ENCODE measurements around the gene STK24. TPM values are rescaled to one million over a fixed set of nuclear protein-coding genes. Genes with fewer than 3 reads are reported as not detected.

The STK24 gene
- total and polyA plus RNA-seq, 4 donors, result 42.7 to 56.1 (median 52.2) TPM

- no peaks in the 10 kb centered on the region for H3K4me1 ChIP-seq (ENCODE audit: control insufficient read depth, insufficient read depth, low read length)
- H3K9me3 ChIP-seq (ENCODE audit: control insufficient read depth, insufficient read depth, low read length), result peaks cover 3% of the 10 kb centered on the region
- H3K27me3 ChIP-seq (ENCODE audit: control insufficient read depth, insufficient read depth, low read length), result no peaks in the 10 kb centered on the region
- H3K27ac ChIP-seq (ENCODE audit: low read depth, low read length), result no peak overlapping the region
- 42% methylated on average over 4 of the region's 5 CpGs for WGBS (ENCODE audit: insufficient coverage)
- H3K36me3 ChIP-seq (ENCODE audit: control insufficient read depth, insufficient read depth, low read length), result no peaks in the 10 kb centered on the region
- no peak for DNase-seq (ENCODE audit: low read depth in 4 of 6, low spot score in 6 of 6)
- no peak overlapping the region for H3K4me3 ChIP-seq (ENCODE audit: low read depth, low read length)
These were observed 8.5 kb upstream of the STK24 start for GRCh38 chr13:98585398-98585754.

GRCh38 chr13:98584668-98585397, 7.9 kb upstream of the STK24 start:
- Histone ChIP-seq H3K4me3 (ENCODE audit: low read depth, low read length) (no peak overlapping the region), H3K4me1 (ENCODE audit: control insufficient read depth, insufficient read depth, low read length) (no peaks in the 10 kb centered on the region), H3K36me3 (ENCODE audit: control insufficient read depth, insufficient read depth, low read length) (no peaks in the 10 kb centered on the region), H3K27ac (ENCODE audit: low read depth, low read length) (no peak overlapping the region), H3K27me3 (ENCODE audit: control insufficient read depth, insufficient read depth, low read length) (no peaks in the 10 kb centered on the region), H3K9me3 (ENCODE audit: control insufficient read depth, insufficient read depth, low read length) (no peaks in the 10 kb centered on the region)
- WGBS (ENCODE audit: insufficient coverage), result 44% methylated on average over 3 of the region's 4 CpGs
- DNase-seq (ENCODE audit: low read depth in 4 of 6, low spot score in 6 of 6), result peak in 2 of 6 donors; percentile 42 to 55

GRCh38 chr13:98582947-98583346, 6.0 kb upstream of the STK24 start:
- DNase-seq (ENCODE audit: low read depth in 4 of 6, low spot score in 6 of 6), result no peak
- Histone ChIP-seq H3K27ac (ENCODE audit: low read depth, low read length) (no peak overlapping the region), H3K4me1 (ENCODE audit: control insufficient read depth, insufficient read depth, low read length) (peaks cover 2% of the 10 kb centered on the region), H3K27me3 (ENCODE audit: control insufficient read depth, insufficient read depth, low read length) (no peaks in the 10 kb centered on the region), H3K9me3 (ENCODE audit: control insufficient read depth, insufficient read depth, low read length) (no peaks in the 10 kb centered on the region), H3K36me3 (ENCODE audit: control insufficient read depth, insufficient read depth, low read length) (no peaks in the 10 kb centered on the region), H3K4me3 (ENCODE audit: low read depth, low read length) (no peak overlapping the region)
- WGBS (ENCODE audit: insufficient coverage), result 96% methylated on average over 5 of the region's 6 CpGs

- H3K4me3 ChIP-seq (ENCODE audit: low read depth, low read length), result no peak overlapping the region
- no peak overlapping the region for H3K27ac ChIP-seq (ENCODE audit: low read depth, low read length)
- peak in 2 of 6 donors; percentile 34 to 51 for DNase-seq (ENCODE audit: low read depth in 4 of 6, low spot score in 6 of 6)
These were observed 5.2 kb upstream of the STK24 start for GRCh38 chr13:98581971-98582702.

GRCh38 chr13:98581381-98581780, 4.5 kb upstream of the STK24 start:
- H3K4me3 ChIP-seq (ENCODE audit: low read depth, low read length), result no peak overlapping the region
- H3K27ac ChIP-seq (ENCODE audit: low read depth, low read length), result no peak overlapping the region
- WGBS (ENCODE audit: insufficient coverage), result 90% methylated on average over 2 of the region's 2 CpGs
- no peaks in the 10 kb centered on the region for H3K9me3 ChIP-seq (ENCODE audit: control insufficient read depth, insufficient read depth, low read length)
- H3K4me1 ChIP-seq (ENCODE audit: control insufficient read depth, insufficient read depth, low read length), result peaks cover 7% of the 10 kb centered on the region
- no peak for DNase-seq (ENCODE audit: low read depth in 4 of 6, low spot score in 6 of 6)
- no peaks in the 10 kb centered on the region for H3K27me3 ChIP-seq (ENCODE audit: control insufficient read depth, insufficient read depth, low read length)
- H3K36me3 ChIP-seq (ENCODE audit: control insufficient read depth, insufficient read depth, low read length), result no peaks in the 10 kb centered on the region

More at GRCh38 chr13:98581971-98582702, 5.2 kb upstream of the STK24 start:
- Histone ChIP-seq H3K4me1 (ENCODE audit: control insufficient read depth, insufficient read depth, low read length) (peaks cover 7% of the 10 kb centered on the region), H3K9me3 (ENCODE audit: control insufficient read depth, insufficient read depth, low read length) (no peaks in the 10 kb centered on the region), H3K36me3 (ENCODE audit: control insufficient read depth, insufficient read depth, low read length) (no peaks in the 10 kb centered on the region), H3K27me3 (ENCODE audit: control insufficient read depth, insufficient read depth, low read length) (no peaks in the 10 kb centered on the region)
- 38% methylated on average over 1 of the region's 2 CpGs for WGBS (ENCODE audit: insufficient coverage)

DNA sequence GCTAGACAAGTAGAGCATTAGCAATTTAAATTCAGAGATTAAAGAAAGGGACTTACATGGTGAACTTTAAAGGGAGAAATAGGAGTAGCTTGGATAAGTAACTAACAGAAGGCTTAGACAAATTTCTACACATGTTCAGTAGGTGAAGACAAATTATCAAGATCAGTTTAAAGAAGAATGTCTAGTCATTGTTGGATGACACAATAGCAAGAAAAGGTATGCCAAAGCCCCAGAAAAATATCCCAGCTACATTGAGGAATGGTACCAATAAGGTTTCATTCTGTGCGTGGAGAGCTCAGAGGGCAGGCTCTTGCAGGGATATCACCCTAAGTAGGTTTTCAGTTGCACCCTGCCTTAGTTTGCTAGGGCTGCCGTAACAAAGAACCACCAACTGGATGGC, 3.5 kb upstream of the STK24 start:
- no peaks in the 10 kb centered on the region for H3K36me3 ChIP-seq (ENCODE audit: control insufficient read depth, insufficient read depth, low read length)
- no peak overlapping the region for H3K27ac ChIP-seq (ENCODE audit: low read depth, low read length)
- H3K9me3 ChIP-seq (ENCODE audit: control insufficient read depth, insufficient read depth, low read length), result no peaks in the 10 kb centered on the region
- no peak for DNase-seq (ENCODE audit: low read depth in 4 of 6, low spot score in 6 of 6)
- no peak overlapping the region for H3K4me3 ChIP-seq (ENCODE audit: low read depth, low read length)
- no peaks in the 10 kb centered on the region for H3K27me3 ChIP-seq (ENCODE audit: control insufficient read depth, insufficient read depth, low read length)
- WGBS (ENCODE audit: insufficient coverage), result 79% methylated on average over 2 of the region's 2 CpGs
- H3K4me1 ChIP-seq (ENCODE audit: control insufficient read depth, insufficient read depth, low read length), result peaks cover 7% of the 10 kb centered on the region

DNA sequence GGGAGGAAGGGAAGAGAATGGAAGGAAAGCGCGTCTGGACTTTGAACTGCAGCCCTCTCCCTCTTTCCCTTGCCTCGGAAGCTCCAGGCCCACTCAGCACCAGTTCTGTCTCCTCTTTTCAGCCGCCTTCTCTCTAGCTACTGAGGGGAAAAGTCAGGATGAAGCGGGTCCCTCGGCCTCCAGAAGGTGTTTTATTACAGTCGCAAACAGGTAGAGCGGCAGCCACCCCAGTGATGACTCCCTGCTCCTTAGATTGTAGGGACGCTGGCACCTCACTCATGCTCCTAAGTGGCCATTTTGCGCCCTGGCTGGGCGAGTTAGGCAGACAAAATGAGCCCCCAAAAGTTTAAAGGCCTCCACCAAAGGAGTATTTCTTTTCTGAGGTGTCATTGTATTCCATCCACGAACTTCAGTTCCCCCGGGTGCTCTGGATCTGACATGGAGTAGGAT, 954 bp upstream of the STK24 start:
- WGBS (ENCODE audit: insufficient coverage), result 54% methylated on average over 5 of the region's 13 CpGs
- peak overlapping the region; percentile 96 for H3K27ac ChIP-seq (ENCODE audit: low read depth, low read length)
- no peak for DNase-seq (ENCODE audit: low read depth in 4 of 6, low spot score in 6 of 6)
- H3K9me3 ChIP-seq (ENCODE audit: control insufficient read depth, insufficient read depth, low read length), result no peaks in the 10 kb centered on the region
- peak overlapping the region; percentile 67 for H3K4me3 ChIP-seq (ENCODE audit: low read depth, low read length)
- no peaks in the 10 kb centered on the region for H3K27me3 ChIP-seq (ENCODE audit: control insufficient read depth, insufficient read depth, low read length)
- H3K4me1 ChIP-seq (ENCODE audit: control insufficient read depth, insufficient read depth, low read length), result peaks cover 11% of the 10 kb centered on the region
- H3K36me3 ChIP-seq (ENCODE audit: control insufficient read depth, insufficient read depth, low read length), result no peaks in the 10 kb centered on the region

GRCh38 chr13:98576200-98576945, 534 bp downstream of the STK24 start:
- peak in 2 of 6 donors; percentile 45 to 63 for DNase-seq (ENCODE audit: low read depth in 4 of 6, low spot score in 6 of 6)
- Histone ChIP-seq H3K4me1 (ENCODE audit: control insufficient read depth, insufficient read depth, low read length) (peaks cover 21% of the 10 kb centered on the region), H3K27ac (ENCODE audit: low read depth, low read length) (peak overlapping the region; percentile 81), H3K27me3 (ENCODE audit: control insufficient read depth, insufficient read depth, low read length) (no peaks in the 10 kb centered on the region), H3K9me3 (ENCODE audit: control insufficient read depth, insufficient read depth, low read length) (no peaks in the 10 kb centered on the region), H3K4me3 (ENCODE audit: low read depth, low read length) (peak overlapping the region; percentile 78), H3K36me3 (ENCODE audit: control insufficient read depth, insufficient read depth, low read length) (no peaks in the 10 kb centered on the region)
- under 1% methylated on average over 89 of the region's 98 CpGs for WGBS (ENCODE audit: insufficient coverage)

- Histone ChIP-seq H3K27ac (ENCODE audit: low read depth, low read length) (peak overlapping the region; percentile 81), H3K9me3 (ENCODE audit: control insufficient read depth, insufficient read depth, low read length) (no peaks in the 10 kb centered on the region), H3K36me3 (ENCODE audit: control insufficient read depth, insufficient read depth, low read length) (no peaks in the 10 kb centered on the region), H3K27me3 (ENCODE audit: control insufficient read depth, insufficient read depth, low read length) (no peaks in the 10 kb centered on the region), H3K4me1 (ENCODE audit: control insufficient read depth, insufficient read depth, low read length) (peaks cover 25% of the 10 kb centered on the region), H3K4me3 (ENCODE audit: low read depth, low read length) (peak overlapping the region; percentile 78)
- under 1% methylated on average over 15 of the region's 15 CpGs for WGBS (ENCODE audit: insufficient coverage)
- no peak for DNase-seq (ENCODE audit: low read depth in 4 of 6, low spot score in 6 of 6)
These were observed 1.1 kb downstream of the STK24 start for GRCh38 chr13:98575904-98576199.

All from spinal cord (tissue), 10 donors.